Upper lobe of left lung (tissue), 6 donors: ENCODE results near the gene ETFA. TPM values are rescaled to one million over a fixed set of nuclear protein-coding genes. Genes with fewer than 3 reads are reported as not detected.
"Not testable (repeated sequence)": the region's sequence is repeated elsewhere in the genome, so short reads cannot be mapped to it uniquely, and the experiment has no call there.

Source experiments
- ATAC-seq, 2 donors: fragments of 200-7000 bp; cut with Tn5 transposase; one replicate each; pipeline ENCODE4 v1.9.1; 2022; ENCODE audit warnings: mild to moderate bottlenecking in 2 of 2, moderate library complexity in 2 of 2; ENCODE audit not compliant: low FRiP score in 2 of 2
- DNase-seq, 2 donors: peaks; one replicate each; pipeline ENCODE4 v3.0.0-alpha.2; 2019 to 2020
- H3K27ac ChIP-seq, 4 donors: fragments of 200-600 bp; sonication (generic); one replicate each; pipeline ENCODE4 v1.5.1; 2016 to 2019
- H3K27me3 ChIP-seq, 4 donors: fragments of 200-600 bp; sonication (generic); one replicate each; pipeline ENCODE4 v1.5.1; 2017 to 2019
- H3K36me3 ChIP-seq, 4 donors: fragments of 200-600 bp; sonication (generic); one replicate each; pipeline ENCODE4 v1.5.1; 2016 to 2019
- H3K4me1 ChIP-seq, 4 donors: fragments of 200-600 bp; sonication (generic); one replicate each; pipeline ENCODE4 v1.5.1; 2018 to 2019
- H3K4me3 ChIP-seq, 4 donors: fragments of 200-600 bp; sonication (generic); one replicate each; pipeline ENCODE4 v1.5.1; 2017 to 2019; ENCODE audit warnings: mild to moderate bottlenecking in 2 of 4, moderate library complexity in 1 of 4
- H3K9me3 ChIP-seq, 4 donors: fragments of 200-600 bp; sonication (generic); one replicate each; pipeline ENCODE4 v1.5.1; 2018 to 2019
- EP300 ChIP-seq, 4 donors: sonication (generic); formaldehyde crosslinking; IDR thresholded peaks; one replicate each; pipeline ENCODE4 v1.5.1; 2017; ENCODE audit warnings: antibody characterized with exemption in 4 of 4, control low read depth in 2 of 4
- POLR2A ChIP-seq, 4 donors: fragments of 450-650 bp; IDR thresholded peaks; one replicate each; pipeline ENCODE4 v1.5.1; 2016 to 2017; ENCODE audit warnings: antibody characterized with exemption in 4 of 4, mild to moderate bottlenecking in 2 of 4
- POLR2AphosphoS5 ChIP-seq, 2 donors: sonication (generic); formaldehyde crosslinking; IDR thresholded peaks; one replicate each; pipeline ENCODE4 v1.5.1; 2017; ENCODE audit warnings: antibody characterized with exemption in 2 of 2
- WGBS, 2 donors: methylation state at CpG; one replicate each; pipeline ENCODE4 v1.1.5; 2017 to 2018; 5-methylcytosine and 5-hydroxymethylcytosine counted together
- total RNA-seq, 6 donors: library from RNA; depleted of rRNA in 4 of 6; stranded (reverse); fragments of >200 nt in 4 of 6; gene quantifications; one replicate each; pipeline versions ENCODE4 v1.1.0 to v1.2.1, GENCODE V29; 2016 to 2021
- TF ChIP-seq, protein P1 (sequence below), 6 experiments: fragments of 450-650 bp in 4 of 6; fragments of 200-600 bp in 2 of 6; sonication (generic) in 2 of 6; IDR thresholded peaks; one replicate each; pipeline ENCODE4 v1.5.1; 2016 to 2019; ENCODE audit warnings: antibody characterized with exemption in 6 of 6
- donor health status: DM: no; HTN: no; CAD: no; lungs with moderate emphysema.
- donor health status: DM: no; HTN: yes; CAD: no; lungs with severe emphysema.

ETFA gene
- total RNA-seq, 6 donors from 2014 or later: 31.6 to 82.9 (median 68.7) TPM

DNA sequence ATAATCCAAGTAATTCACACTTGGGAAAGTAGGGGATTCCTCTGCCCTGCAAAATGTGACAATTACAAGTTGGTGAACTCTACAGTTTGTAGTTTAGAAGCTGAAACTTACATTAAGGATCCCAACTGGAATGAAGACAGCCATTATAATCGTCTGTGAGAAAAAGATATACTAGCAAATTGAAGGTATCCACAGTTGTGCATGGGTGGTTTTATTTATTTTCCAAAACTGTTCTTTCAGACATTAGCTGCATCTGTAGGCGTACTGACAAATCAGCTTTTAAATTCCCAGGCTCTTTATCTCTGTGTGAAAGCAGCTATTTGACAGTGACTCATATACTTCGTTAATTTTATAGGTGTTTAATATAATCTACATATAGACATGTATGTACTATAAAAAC is 12.8 kb upstream of the ETFA start:
- Histone ChIP-seq H3K4me1 (no peaks in the 10 kb centered on the region), H3K27ac (no peak overlapping the region), H3K27me3 (no peaks in the 10 kb centered on the region), H3K36me3 (no peaks in the 10 kb centered on the region), H3K4me3 (no peak overlapping the region), H3K9me3 (no peaks in the 10 kb centered on the region)
- DNase-seq: no peak
- TF ChIP-seq POLR2AphosphoS5 (IDR thresholded peaks at IDR 0.05) (no peak), EP300 (IDR thresholded peaks at IDR 0.05) (no peak), POLR2A (IDR thresholded peaks at IDR 0.05) (no peak)
- TF ChIP-seq, protein P1, sequence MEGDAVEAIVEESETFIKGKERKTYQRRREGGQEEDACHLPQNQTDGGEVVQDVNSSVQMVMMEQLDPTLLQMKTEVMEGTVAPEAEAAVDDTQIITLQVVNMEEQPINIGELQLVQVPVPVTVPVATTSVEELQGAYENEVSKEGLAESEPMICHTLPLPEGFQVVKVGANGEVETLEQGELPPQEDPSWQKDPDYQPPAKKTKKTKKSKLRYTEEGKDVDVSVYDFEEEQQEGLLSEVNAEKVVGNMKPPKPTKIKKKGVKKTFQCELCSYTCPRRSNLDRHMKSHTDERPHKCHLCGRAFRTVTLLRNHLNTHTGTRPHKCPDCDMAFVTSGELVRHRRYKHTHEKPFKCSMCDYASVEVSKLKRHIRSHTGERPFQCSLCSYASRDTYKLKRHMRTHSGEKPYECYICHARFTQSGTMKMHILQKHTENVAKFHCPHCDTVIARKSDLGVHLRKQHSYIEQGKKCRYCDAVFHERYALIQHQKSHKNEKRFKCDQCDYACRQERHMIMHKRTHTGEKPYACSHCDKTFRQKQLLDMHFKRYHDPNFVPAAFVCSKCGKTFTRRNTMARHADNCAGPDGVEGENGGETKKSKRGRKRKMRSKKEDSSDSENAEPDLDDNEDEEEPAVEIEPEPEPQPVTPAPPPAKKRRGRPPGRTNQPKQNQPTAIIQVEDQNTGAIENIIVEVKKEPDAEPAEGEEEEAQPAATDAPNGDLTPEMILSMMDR (IDR thresholded peaks at IDR 0.05): no peak
- 79 to 87% methylated on average over 3 of the region's 3 CpGs for WGBS, 2 donors
- no peak for ATAC-seq

DNA sequence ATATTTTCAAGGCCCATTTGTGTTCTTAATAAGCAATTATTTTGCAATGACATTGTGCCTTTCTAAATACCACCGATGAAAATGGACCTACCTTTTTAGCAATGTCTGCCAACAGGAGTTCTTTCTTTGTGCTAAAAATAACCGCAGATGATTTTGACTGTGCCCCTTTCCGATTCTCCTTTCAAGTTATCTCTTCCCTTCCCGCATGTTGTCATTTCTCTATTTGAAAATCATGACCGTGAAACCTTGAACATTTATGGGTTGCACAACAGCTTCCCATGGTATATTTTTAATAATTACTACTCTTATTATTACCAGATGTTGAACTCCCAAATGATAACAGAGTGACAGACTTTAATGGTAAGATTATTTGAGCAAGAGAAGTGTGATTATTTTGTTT is 10.3 kb upstream of the ETFA start:
- WGBS, 2 donors: 85 to 89% methylated on average over 5 of the region's 5 CpGs

DNA sequence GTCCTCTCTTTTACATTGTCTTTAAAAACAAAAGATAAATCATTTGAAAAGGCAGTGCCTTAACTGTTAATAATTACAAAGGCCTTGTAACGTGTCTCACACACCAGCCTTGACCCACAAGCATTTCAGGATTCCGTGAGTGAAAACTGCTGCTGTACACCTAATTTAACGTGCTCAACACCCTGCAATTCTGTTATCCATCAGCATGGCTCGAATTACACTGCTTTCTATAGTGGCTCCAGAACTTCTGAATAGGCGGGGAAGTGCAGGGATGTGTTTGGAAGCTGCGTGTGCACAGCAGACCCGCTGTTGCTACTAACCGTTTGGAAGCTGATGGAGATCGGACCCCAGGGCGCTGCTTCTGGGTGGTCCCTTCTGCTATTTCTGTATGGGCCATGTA is 9.9 kb upstream of the ETFA start:
- H3K4me1 ChIP-seq: no peaks in the 10 kb centered on the region
- no peaks in the 10 kb centered on the region for H3K9me3 ChIP-seq
- ATAC-seq (no peak), DNase-seq (no peak)
- no peak overlapping the region for H3K4me3 ChIP-seq
- TF ChIP-seq, protein P1 (IDR thresholded peaks at IDR 0.05): no peak
- TF ChIP-seq POLR2A (IDR thresholded peaks at IDR 0.05) (no peak), EP300 (IDR thresholded peaks at IDR 0.05) (no peak), POLR2AphosphoS5 (IDR thresholded peaks at IDR 0.05) (no peak)
- H3K36me3 ChIP-seq: no peaks in the 10 kb centered on the region
- 66 to 70% methylated on average over 10 of the region's 10 CpGs for WGBS, 2 donors
- H3K27ac ChIP-seq: no peak overlapping the region
- H3K27me3 ChIP-seq: no peaks in the 10 kb centered on the region

More for the DNA sequence above, 10.3 kb upstream of the ETFA start:
- DNase-seq: no peak
- ATAC-seq: no peak
- Histone ChIP-seq H3K27me3 (no peaks in the 10 kb centered on the region), H3K4me1 (no peaks in the 10 kb centered on the region), H3K27ac (no peak overlapping the region), H3K36me3 (no peaks in the 10 kb centered on the region), H3K4me3 (no peak overlapping the region), H3K9me3 (no peaks in the 10 kb centered on the region)
- no peak for TF ChIP-seq POLR2A (IDR thresholded peaks at IDR 0.05)
- TF ChIP-seq, protein P1 (IDR thresholded peaks at IDR 0.05): no peak
- no peak for TF ChIP-seq EP300 (IDR thresholded peaks at IDR 0.05)
- no peak for TF ChIP-seq POLR2AphosphoS5 (IDR thresholded peaks at IDR 0.05)

DNA sequence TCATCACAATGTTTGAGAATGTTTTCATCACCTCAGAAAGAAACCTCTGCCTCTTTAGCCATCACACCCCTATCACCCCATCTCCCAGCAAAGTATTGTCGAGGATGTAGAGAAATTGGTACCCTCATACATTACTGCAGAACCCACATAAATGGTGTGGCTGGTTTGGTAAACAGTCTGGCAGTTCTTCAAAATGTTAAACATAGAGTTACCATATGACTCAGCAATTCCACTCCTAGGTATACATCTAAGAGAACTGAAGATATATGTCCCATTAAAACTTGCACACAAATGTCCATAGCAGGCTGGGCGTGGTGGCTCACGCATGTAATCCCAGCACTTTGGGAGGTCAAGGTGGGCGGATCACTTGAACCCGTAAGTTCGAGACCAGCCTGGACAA is 8.7 kb upstream of the ETFA start:
- no peak overlapping the region for H3K27ac ChIP-seq
- no peaks in the 10 kb centered on the region for H3K27me3 ChIP-seq
- H3K9me3 ChIP-seq: no peaks in the 10 kb centered on the region
- DNase-seq (no peak), ATAC-seq (no peak)
- H3K4me3 ChIP-seq: no peak overlapping the region
- no peaks in the 10 kb centered on the region for H3K4me1 ChIP-seq
- WGBS, 2 donors: 88 to 89% methylated on average over 6 of the region's 6 CpGs
- TF ChIP-seq POLR2AphosphoS5 (IDR thresholded peaks at IDR 0.05) (no peak), POLR2A (IDR thresholded peaks at IDR 0.05) (no peak), EP300 (IDR thresholded peaks at IDR 0.05) (no peak)
- TF ChIP-seq, protein P1 (IDR thresholded peaks at IDR 0.05): no peak
- no peaks in the 10 kb centered on the region for H3K36me3 ChIP-seq

DNA sequence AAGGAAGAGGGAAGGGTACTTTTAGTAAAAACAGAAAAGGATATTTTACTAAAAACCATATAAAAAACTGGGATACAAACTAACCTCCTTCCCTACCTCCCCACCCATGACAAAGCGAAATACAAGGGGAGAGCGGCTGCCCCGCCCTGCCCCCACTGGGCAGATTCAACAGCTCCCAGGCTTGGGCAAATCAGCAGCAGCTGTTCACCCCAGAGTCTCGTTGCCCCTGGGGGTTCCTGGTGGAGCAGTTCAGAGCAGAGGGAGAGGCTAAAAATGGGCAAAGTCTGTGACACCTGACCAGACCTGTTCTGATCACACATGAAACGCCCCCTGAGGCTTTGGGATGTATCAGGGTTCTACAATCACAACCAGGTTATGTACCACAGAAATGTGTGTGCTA is 2.5 kb upstream of the ETFA start:
- DNase-seq: peak in 1 of 2 donors; percentile 47
- Histone ChIP-seq H3K4me1 (peaks cover 4 to 16% (median 11%) of the 10 kb centered on the region in 4 donors), H3K9me3 (no peaks in the 10 kb centered on the region), H3K27ac (no peak overlapping the region), H3K36me3 (no peaks in the 10 kb centered on the region), H3K4me3 (no peak overlapping the region), H3K27me3 (no peaks in the 10 kb centered on the region)
- ATAC-seq: no peak
- TF ChIP-seq POLR2A (IDR thresholded peaks at IDR 0.05) (no peak), EP300 (IDR thresholded peaks at IDR 0.05) (no peak), POLR2AphosphoS5 (IDR thresholded peaks at IDR 0.05) (no peak)
- TF ChIP-seq, protein P1 (IDR thresholded peaks at IDR 0.05): no peak
- WGBS, 2 donors: 76 to 81% methylated on average over 5 of the region's 5 CpGs

DNA sequence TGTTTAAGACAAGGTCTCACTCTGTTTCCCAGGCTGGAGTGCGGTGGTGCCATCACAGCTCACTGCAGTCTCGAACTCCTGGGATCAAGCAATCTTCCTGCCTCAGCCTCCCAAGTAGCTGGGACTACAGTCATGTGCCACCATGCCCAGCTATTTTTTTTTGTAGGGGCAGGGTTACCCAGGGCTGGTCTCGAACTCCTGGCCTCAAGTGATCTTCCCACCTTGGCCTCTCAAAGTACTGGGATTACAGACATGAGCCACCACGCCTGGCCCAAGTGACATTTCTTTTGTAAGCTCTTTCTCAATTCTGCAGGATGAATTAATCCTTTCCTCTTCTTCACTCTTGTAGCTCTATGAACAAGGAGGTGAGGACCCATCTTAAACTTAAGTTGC is 1.9 kb upstream of the ETFA start:
- not testable (repeated sequence) for ATAC-seq, H3K27ac ChIP-seq
- 94 to 95% methylated on average over 4 of the region's 4 CpGs for WGBS, 2 donors

More for the DNA sequence above, 1.9 kb upstream of the ETFA start:
- H3K27me3 ChIP-seq, DNase-seq, H3K36me3 ChIP-seq, H3K4me3 ChIP-seq, H3K9me3 ChIP-seq: not testable (repeated sequence)
- peaks cover 4 to 16% (median 11%) of the 10 kb centered on the region in 4 donors for H3K4me1 ChIP-seq
